ENCODE data around the gene RAP1B. TPM values are rescaled to one million over a fixed set of nuclear protein-coding genes. Genes with fewer than 3 reads are reported as not detected.

RAP1B gene
- polyA plus RNA-seq, 1 donor (not counting 4 experiments of a cell fraction or from before 2014, with no cell fraction given), result 274 TPM

DNA sequence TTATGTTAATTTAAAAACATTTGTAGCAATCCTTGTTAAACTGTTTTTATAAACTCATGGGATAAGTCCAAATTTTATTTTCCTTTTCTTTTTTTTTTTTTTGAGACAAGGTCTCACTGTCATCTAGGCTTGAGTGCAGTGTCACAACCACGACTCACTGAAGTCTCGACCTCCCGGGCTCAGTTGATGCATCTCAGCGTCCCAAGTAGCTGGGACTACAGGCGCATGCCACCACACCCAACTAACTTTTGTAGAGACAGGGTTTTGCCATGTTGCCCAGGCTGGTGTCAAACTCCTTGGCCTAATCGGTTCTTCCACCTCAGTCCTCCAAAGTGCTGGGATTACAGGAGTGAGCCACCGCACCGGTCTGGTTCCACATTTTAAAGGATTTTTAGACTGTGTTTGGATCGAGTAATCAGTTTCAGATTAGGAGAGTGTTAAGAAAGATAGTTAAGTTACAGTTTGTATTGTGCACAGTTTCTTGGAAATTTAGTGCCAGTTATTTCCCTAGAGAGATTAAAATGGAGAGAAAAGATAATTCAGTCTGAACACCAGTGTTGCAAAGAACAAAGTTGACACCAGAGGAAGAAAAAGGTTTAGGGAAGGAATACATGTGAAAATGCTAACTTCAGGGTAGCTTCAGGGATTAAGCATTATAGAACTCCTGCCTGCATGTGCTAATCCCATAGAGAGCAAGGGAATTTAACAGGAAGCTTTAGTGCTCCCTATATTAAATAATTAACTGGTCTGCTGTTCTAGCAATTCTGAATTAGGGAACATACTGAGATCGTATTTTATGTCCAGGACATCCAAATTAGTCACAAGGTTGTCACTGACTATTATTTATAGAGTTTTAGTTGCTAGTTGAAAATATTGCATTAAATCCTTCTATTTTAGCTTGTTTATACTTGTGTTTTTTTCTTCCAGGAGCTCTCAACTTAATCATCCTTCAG, 10.1 kb downstream of the RAP1B start:
- Histone ChIP-seq H2AFZ (ENCODE audit: control insufficient read depth, low read length) (no peak overlapping the region), H3K4me3 (ENCODE audit: control insufficient read depth in 2 of 3, extremely low read depth in 1 of 3, insufficient read depth in 2 of 3, low read depth in 1 of 3, low read length in 3 of 3) (no peak overlapping the region), H3K27me3 (ENCODE audit: control insufficient read depth, extremely low read depth, insufficient read depth, low read length) (no peaks in the 10 kb centered on the region), H3K79me2 (ENCODE audit: control insufficient read depth, insufficient read depth, low read length) (peaks cover 99% of the 10 kb centered on the region), H3K9me3 (ENCODE audit: control insufficient read depth, low read depth, low read length) (no peaks in the 10 kb centered on the region), H4K20me1 (ENCODE audit: control insufficient read depth, extremely low read depth, insufficient read depth, low read length) (peaks cover 28% of the 10 kb centered on the region), H3K27ac (ENCODE audit: control insufficient read depth, insufficient read depth, low read length) (no peak overlapping the region), H3K9ac (ENCODE audit: control insufficient read depth, extremely low read depth, insufficient read depth, low read length) (no peak overlapping the region), H3K4me2 (ENCODE audit: control insufficient read depth, extremely low read depth, insufficient read depth, low read depth, low read length) (no peak overlapping the region), H3K9me1 (ENCODE audit: control insufficient read depth, extremely low read depth, insufficient read depth, low read length) (peaks cover 3% of the 10 kb centered on the region), H3K36me3 (ENCODE audit: control insufficient read depth in 2 of 2, extremely low read depth in 1 of 2, insufficient read depth in 2 of 2, low read length in 2 of 2) (peaks cover 2 to 11% of the 10 kb centered on the region in 2 experiments), H3K4me1 (ENCODE audit: control insufficient read depth, extremely low read depth, insufficient read depth, low read length) (peaks cover 35% of the 10 kb centered on the region)
- no peak for TF ChIP-seq CTCF (optimal IDR thresholded peaks at IDR 0.05 in 1 of 3, IDR thresholded peaks at IDR 0.05 in 1 of 3, conservative IDR thresholded peaks at IDR 0.05 in 1 of 3; ENCODE audit: extremely low read depth in 1 of 3, insufficient read depth in 2 of 3, low read length in 3 of 3)
- TF ChIP-seq EZH2 (IDR thresholded peaks at IDR 0.05; ENCODE audit: low read length), result no peak
- dilution Hi-C loops (cut with MboI; ENCODE audit: extremely low pct_ligation_motif_present, low sequenced_read_pairs), result no loop called here
- no peak for DNase-seq (ENCODE audit: low read depth, low spot score)
- FAIRE-seq, result no peak

DNA sequence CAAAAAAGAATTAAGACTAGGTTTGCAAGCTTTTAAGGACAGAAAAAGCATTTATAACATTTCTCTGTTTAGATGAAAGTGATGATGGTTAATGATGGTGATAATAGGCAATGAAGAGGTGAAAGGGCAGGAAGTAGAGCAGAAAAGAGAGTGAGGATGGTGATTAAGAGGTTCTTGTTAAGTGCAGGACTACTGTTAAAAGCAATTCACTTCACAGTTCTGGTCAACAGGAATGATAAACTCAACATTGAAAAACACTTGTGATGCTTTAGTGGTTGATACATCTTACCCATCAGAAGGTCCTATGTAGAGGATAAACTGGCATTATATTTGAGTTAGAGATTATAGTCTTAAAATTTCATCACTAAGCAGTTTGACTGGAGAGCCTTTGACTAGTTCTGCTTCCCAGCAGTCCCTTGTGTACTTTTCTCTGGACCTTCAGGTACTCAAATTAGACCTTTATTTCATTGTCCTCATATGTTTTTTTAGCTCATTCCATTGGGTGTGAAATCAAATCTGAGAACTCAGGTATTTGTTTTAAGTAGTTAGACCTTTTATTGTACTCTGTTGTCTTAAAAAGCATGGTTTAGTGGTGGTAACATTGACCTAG, 10.9 kb downstream of the RAP1B start:
- Histone ChIP-seq H3K9ac (ENCODE audit: control insufficient read depth, extremely low read depth, insufficient read depth, low read length) (no peak overlapping the region), H3K9me1 (ENCODE audit: control insufficient read depth, extremely low read depth, insufficient read depth, low read length) (peaks cover 3% of the 10 kb centered on the region), H3K27me3 (ENCODE audit: control insufficient read depth, extremely low read depth, insufficient read depth, low read length) (no peaks in the 10 kb centered on the region), H3K79me2 (ENCODE audit: control insufficient read depth, insufficient read depth, low read length) (peaks cover 99% of the 10 kb centered on the region), H4K20me1 (ENCODE audit: control insufficient read depth, extremely low read depth, insufficient read depth, low read length) (peaks cover 27% of the 10 kb centered on the region), H3K27ac (ENCODE audit: control insufficient read depth, insufficient read depth, low read length) (no peak overlapping the region), H3K4me2 (ENCODE audit: control insufficient read depth, extremely low read depth, insufficient read depth, low read depth, low read length) (no peak overlapping the region), H3K4me3 (ENCODE audit: control insufficient read depth in 2 of 3, extremely low read depth in 1 of 3, insufficient read depth in 2 of 3, low read depth in 1 of 3, low read length in 3 of 3) (no peak overlapping the region), H2AFZ (ENCODE audit: control insufficient read depth, low read length) (no peak overlapping the region), H3K9me3 (ENCODE audit: control insufficient read depth, low read depth, low read length) (no peaks in the 10 kb centered on the region), H3K36me3 (ENCODE audit: control insufficient read depth in 2 of 2, extremely low read depth in 1 of 2, insufficient read depth in 2 of 2, low read length in 2 of 2) (peaks cover 2 to 12% of the 10 kb centered on the region in 2 experiments), H3K4me1 (ENCODE audit: control insufficient read depth, extremely low read depth, insufficient read depth, low read length) (peaks cover 35% of the 10 kb centered on the region)
- DNase-seq (ENCODE audit: low read depth, low spot score), result no peak
- peak; percentile 73 for FAIRE-seq
- TF ChIP-seq CTCF (optimal IDR thresholded peaks at IDR 0.05 in 1 of 3, IDR thresholded peaks at IDR 0.05 in 1 of 3, conservative IDR thresholded peaks at IDR 0.05 in 1 of 3; ENCODE audit: extremely low read depth in 1 of 3, insufficient read depth in 2 of 3, low read length in 3 of 3) (no peak), EZH2 (IDR thresholded peaks at IDR 0.05; ENCODE audit: low read length) (no peak)
- dilution Hi-C loops (cut with MboI; ENCODE audit: extremely low pct_ligation_motif_present, low sequenced_read_pairs), result no loop called here
